Left ventricle myocardium inferior (tissue), 1 donor: ENCODE results near the gene ENPP7. TPM values are rescaled to one million over a fixed set of nuclear protein-coding genes. Genes with fewer than 3 reads are reported as not detected.

Experiments used
- DNase-seq: peaks from one replicate; pipeline ENCODE4 v3.0.0-alpha.2; 2020
- H3K27ac ChIP-seq: fragments of 200-600 bp; replicated peaks from 2 replicates; pipeline ENCODE4 v1.8.0; 2021
- H3K27me3 ChIP-seq: fragments of 200-600 bp; 2 replicates; pipeline ENCODE4 v1.8.0; 2021; ENCODE audit warnings: low read depth
- H3K36me3 ChIP-seq: fragments of 200-600 bp; 2 replicates; pipeline ENCODE4 v1.8.0; 2021
- H3K4me1 ChIP-seq: fragments of 200-600 bp; 2 replicates; pipeline ENCODE4 v1.8.0; 2021
- H3K4me3 ChIP-seq: fragments of 200-600 bp; 2 replicates; pipeline ENCODE4 v1.8.0; 2021; ENCODE audit warnings: mild to moderate bottlenecking, moderate library complexity
- H3K9me3 ChIP-seq: fragments of 200-600 bp; replicated peaks from 2 replicates; pipeline ENCODE4 v1.8.0; 2021
- CTCF ChIP-seq: fragments of 200-600 bp; IDR thresholded peaks from 2 replicates; pipeline ENCODE4 v1.8.0; 2021; ENCODE audit warnings: antibody characterized with exemption, mild to moderate bottlenecking, borderline replicate concordance
- intact Hi-C: fragments of 100-400 bp; cut with micrococcal nuclease; formaldehyde crosslinking; loops from one replicate; pipeline ENCODE4 v1.11.0; 2022
- total RNA-seq: library from RNA; stranded (reverse); fragmentation: NEBNext Ultra II Directional; extraction: Animal tissue kit (Norgen Biotek cat#: 25700); gene quantifications from one replicate; pipeline ENCODE4 v1.2.1, GENCODE V29; 2021
- donor health status: DM: no; HTN: yes; CAD: no; lungs with severe emphysema.

ENPP7 gene
- total RNA-seq, 1 donor from 2014 or later, result not detected

GRCh38 chr17:79757140-79757745, 26.5 kb downstream of the ENPP7 start:
- peaks cover 76% of the 10 kb centered on the region for H3K27me3 ChIP-seq
- no peak overlapping the region for H3K4me3 ChIP-seq
- TF ChIP-seq CTCF, result no peak
- H3K9me3 ChIP-seq, result no peaks in the 10 kb centered on the region
- no peak for DNase-seq
- H3K36me3 ChIP-seq, result no peaks in the 10 kb centered on the region
- no peak overlapping the region for H3K27ac ChIP-seq
- H3K4me1 ChIP-seq, result no peaks in the 10 kb centered on the region
- intact Hi-C loops, result no loop called here

- H3K4me3 ChIP-seq, result no peak overlapping the region
- no peak overlapping the region for H3K27ac ChIP-seq
- no peaks in the 10 kb centered on the region for H3K4me1 ChIP-seq
- TF ChIP-seq CTCF, result no peak
- H3K27me3 ChIP-seq, result peaks cover 66% of the 10 kb centered on the region
- intact Hi-C loops, result no loop called here
- DNase-seq, result no peak
- no peaks in the 10 kb centered on the region for H3K36me3 ChIP-seq
- no peaks in the 10 kb centered on the region for H3K9me3 ChIP-seq
Observed at GRCh38 chr17:79758271-79758670, 27.5 kb downstream of the ENPP7 start.

- no peak for TF ChIP-seq CTCF
- Histone ChIP-seq H3K36me3 (no peaks in the 10 kb centered on the region), H3K27me3 (peaks cover 59% of the 10 kb centered on the region), H3K4me3 (no peak overlapping the region), H3K27ac (no peak overlapping the region), H3K9me3 (no peaks in the 10 kb centered on the region), H3K4me1 (no peaks in the 10 kb centered on the region)
- intact Hi-C loops, result no loop called here
- DNase-seq, result no peak
Observed at GRCh38 chr17:79760197-79760906, 29.6 kb downstream of the ENPP7 start.

- TF ChIP-seq CTCF, result no peak
- DNase-seq, result no peak
- intact Hi-C loops, result no loop called here
Observed at GRCh38 chr17:79761894-79762589, 31.3 kb downstream of the ENPP7 start.

GRCh38 chr17:79765708-79766107, 35.0 kb downstream of the ENPP7 start:
- DNase-seq, result no peak
- no peaks in the 10 kb centered on the region for H3K4me1 ChIP-seq
- no peak overlapping the region for H3K4me3 ChIP-seq
- no peak overlapping the region for H3K27ac ChIP-seq
- no peaks in the 10 kb centered on the region for H3K9me3 ChIP-seq
- intact Hi-C loops, result no loop called here
- peaks cover 49% of the 10 kb centered on the region for H3K27me3 ChIP-seq
- TF ChIP-seq CTCF, result no peak
- H3K36me3 ChIP-seq, result no peaks in the 10 kb centered on the region

More at GRCh38 chr17:79761894-79762589, 31.3 kb downstream of the ENPP7 start:
- Histone ChIP-seq H3K4me1 (no peaks in the 10 kb centered on the region), H3K4me3 (no peak overlapping the region), H3K36me3 (no peaks in the 10 kb centered on the region), H3K27ac (no peak overlapping the region), H3K9me3 (no peaks in the 10 kb centered on the region), H3K27me3 (peaks cover 52% of the 10 kb centered on the region)
